GM18505 (cell line): ENCODE results near the gene MPV17L2.

Experiments used
- ATAC-seq: cut with Tn5 transposase; IDR thresholded peaks from one replicate; pipeline ENCODE4 v1.9.1; 2021; ENCODE audit not compliant: unreplicated experiment
- POLR2A ChIP-seq: IDR thresholded peaks from 4 replicates; pipeline ENCODE4 v1.6.1; 2011; ENCODE audit warnings: borderline replicate concordance; ENCODE audit not compliant: insufficient read depth, insufficient read length; ENCODE audit errors: extremely low read depth

Gene MPV17L2

DNA sequence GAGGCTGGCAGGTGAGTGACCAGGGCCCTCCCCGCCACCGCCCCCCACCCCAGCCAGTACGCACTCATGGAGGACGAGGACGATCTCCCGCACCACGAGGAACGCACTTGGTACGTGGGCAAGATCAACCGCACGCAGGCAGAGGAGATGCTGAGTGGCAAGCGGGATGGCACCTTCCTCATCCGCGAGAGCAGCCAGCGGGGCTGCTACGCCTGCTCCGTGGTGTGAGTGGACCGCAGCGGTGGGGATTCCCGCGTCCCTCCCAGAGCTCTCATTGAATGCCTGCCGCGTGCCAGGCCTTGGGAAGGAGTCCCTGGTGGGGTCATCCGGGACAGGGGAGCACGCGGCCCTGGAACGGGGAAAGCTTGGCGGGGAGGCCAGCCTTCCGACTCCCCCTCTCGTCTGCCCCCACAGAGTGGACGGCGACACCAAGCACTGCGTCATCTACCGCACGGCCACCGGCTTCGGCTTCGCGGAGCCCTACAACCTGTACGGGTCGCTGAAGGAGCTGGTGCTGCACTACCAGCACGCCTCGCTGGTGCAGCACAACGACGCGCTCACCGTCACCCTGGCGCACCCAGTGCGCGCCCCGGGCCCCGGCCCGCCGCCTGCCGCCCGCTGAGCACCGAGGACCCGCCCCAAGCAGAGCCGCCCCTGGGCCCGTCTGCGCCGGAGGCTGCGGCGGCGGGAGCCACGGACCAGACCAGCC lies 24.2 kb upstream of the MPV17L2 start:
- no peak for TF ChIP-seq POLR2A
- ATAC-seq: no peak

DNA sequence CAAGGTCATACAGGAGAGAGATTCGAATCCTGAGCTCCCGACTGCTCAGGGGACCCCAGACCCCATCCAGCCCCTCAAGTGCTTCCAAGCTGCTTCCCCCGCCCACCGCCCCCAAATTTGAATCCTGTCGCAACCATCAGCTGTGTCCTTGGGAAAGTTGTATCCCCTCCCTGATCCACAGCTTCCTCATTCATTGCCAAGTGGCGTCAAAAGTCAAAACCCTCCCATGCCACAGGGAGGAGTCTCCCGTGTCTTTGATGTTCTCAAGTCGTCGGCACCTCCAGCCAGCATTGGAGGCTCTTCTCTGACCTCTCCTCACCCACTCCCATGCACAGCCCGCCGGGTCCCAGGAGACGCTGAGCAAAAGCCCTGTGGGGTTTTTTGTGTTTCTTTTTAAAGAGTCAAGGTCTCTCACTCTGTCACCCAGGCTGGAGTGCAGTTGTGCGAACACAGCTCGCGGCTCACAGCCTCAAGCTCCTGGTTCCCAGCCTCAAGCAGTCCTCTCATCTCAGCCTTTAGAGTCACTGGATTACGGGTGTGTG lies 22.2 kb upstream of the MPV17L2 start:
- no peak for ATAC-seq

DNA sequence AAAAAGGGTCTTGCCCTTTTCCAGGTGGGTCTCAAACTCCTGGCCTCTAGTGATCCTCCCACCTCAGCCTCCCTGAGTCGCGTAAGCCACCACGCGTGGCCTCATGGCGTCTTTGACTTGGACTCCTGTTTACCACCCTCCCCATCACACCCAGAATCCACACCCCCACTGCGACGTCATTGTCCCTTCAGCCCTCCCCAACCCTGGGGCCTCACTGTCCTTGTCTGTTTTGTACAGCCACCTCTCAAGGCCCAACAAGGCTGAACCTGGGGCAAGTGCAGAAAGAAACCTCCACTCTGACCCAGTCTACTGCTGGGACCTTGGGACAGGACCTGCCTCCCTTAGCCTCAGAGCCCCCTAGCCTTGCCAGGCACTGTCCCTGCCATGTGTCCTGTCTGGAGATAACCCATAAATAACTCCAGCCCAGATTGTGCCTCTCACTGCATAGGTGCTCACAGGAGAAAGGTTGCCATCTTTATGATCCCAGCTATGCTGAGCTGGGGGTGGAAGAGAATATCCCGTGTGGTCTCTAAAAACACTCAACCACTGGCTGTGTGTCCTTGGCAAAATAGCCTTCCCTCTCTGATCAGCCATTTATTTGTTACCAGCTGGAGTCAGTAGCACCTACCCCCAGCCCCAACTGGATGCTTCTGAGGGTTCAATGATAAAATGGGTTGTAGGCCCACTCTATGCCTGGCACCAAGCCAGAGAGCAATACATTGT lies 21.3 kb upstream of the MPV17L2 start:
- no peak for ATAC-seq
- no peak for TF ChIP-seq POLR2A

More for the DNA sequence above, 22.2 kb upstream of the MPV17L2 start:
- TF ChIP-seq POLR2A: no peak

DNA sequence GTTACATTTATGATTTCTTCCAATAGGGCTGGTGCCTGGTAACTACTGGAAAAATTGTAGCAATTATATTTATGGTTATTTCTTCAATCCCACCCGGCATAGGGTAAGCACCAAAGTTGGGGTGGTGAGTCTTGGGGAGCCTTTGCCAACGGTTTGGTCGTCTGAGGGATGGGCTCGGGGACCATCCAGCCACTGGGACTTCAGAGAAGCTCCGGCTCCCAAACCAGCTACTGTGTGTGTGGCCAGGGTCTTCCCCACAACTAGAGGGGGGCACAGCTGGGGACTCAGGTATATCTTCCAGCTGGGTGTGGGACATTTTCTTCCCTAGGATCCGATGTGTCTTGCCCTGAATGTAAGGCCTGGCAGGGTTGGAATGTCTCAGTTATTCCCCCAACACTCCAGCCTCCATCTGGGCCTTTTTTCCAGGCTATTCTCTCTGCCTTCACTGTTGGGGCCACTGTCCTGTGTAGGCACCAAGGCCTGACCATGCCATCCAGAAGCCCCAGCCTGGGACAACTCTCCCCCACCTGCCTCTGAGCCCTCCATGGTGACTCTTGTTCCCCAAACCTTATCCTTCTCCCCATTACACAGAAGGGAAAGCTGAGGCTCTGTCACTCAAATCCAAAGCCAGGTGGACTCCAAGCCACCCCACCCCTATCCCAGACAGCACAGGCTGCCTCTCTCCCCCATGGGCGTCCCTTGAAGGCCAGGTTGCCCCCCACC lies 20.5 kb upstream of the MPV17L2 start:
- TF ChIP-seq POLR2A: no peak
- no peak for ATAC-seq

DNA sequence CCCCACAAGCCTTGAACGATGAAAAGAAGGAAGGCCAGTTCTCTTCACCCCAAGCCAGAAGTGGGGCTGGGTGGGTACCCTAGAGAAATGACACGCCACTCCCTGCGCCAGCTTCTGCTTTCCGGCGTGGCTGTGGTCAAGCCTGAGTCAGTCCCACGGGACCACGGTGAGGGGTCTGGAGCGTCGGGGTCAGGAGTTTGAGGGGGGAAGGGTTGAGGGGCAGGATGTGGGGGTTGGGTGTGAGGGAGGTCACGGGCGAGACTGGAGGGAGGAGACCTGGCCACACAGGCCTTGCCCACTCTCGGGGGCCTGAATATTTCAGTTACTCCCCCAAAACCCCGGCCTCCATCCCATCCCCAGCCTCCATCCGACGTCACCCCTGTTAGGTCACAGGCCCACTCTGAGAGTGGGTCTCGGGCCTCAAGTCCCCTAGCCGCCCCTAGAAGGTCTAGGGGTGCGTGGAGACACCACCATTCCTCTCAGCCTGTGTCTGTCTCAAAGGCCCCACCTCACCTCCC lies 19.9 kb upstream of the MPV17L2 start:
- no peak for TF ChIP-seq POLR2A
- peak; percentile 0 for ATAC-seq

DNA sequence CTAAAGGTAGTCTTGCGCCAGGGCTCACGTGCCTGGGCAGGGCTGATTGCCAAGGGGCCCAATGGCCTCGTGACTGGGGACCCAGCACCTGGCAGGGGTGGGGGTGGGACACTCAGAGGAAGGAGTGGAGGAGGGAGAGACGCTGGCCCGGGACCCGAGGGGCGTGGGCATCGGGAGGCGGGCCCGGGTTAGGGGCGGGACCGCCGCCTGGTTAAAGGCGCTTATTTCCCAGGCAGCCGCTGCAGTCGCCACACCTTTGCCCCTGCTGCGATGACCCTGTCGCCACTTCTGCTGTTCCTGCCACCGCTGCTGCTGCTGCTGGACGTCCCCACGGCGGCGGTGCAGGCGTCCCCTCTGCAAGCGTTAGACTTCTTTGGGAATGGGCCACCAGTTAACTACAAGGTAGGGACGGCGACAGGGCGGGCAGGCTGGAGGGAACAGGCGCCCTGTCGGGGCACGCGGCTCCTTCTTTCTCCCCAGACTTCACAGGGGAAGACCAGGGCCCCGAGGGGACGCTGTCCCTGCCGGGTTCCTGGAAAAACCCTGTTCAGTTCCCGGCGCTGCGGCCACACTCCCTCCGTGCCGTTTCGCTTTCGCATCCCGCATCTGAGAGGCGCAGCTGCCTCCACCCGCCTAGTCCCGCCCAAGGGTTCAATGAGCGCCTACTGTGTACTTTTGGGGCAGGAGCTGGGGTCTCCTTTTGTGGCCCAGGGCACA lies 19.3 kb upstream of the MPV17L2 start, which contains the start of gene IFI30:
IFI30 (plus strand) TSS at position 242 of the 717 bp plus-strand sequence; CDS start at position 271, 29 bp downstream.
- TF ChIP-seq POLR2A: peak; percentile 99
- peak; percentile 50 for ATAC-seq

DNA sequence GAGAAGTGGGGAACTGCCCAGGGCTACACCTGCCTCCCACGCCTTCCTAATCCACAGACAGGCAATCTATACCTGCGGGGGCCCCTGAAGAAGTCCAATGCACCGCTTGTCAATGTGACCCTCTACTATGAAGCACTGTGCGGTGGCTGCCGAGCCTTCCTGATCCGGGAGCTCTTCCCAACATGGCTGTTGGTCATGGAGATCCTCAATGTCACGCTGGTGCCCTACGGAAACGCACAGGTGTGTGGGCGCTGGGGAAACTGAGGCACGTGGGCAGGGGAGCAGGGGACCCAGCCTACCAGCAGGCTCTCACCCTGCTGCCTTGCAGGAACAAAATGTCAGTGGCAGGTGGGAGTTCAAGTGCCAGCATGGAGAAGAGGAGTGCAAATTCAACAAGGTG lies 18.0 kb upstream of the MPV17L2 start:
- no peak for ATAC-seq
- TF ChIP-seq POLR2A: no peak

DNA sequence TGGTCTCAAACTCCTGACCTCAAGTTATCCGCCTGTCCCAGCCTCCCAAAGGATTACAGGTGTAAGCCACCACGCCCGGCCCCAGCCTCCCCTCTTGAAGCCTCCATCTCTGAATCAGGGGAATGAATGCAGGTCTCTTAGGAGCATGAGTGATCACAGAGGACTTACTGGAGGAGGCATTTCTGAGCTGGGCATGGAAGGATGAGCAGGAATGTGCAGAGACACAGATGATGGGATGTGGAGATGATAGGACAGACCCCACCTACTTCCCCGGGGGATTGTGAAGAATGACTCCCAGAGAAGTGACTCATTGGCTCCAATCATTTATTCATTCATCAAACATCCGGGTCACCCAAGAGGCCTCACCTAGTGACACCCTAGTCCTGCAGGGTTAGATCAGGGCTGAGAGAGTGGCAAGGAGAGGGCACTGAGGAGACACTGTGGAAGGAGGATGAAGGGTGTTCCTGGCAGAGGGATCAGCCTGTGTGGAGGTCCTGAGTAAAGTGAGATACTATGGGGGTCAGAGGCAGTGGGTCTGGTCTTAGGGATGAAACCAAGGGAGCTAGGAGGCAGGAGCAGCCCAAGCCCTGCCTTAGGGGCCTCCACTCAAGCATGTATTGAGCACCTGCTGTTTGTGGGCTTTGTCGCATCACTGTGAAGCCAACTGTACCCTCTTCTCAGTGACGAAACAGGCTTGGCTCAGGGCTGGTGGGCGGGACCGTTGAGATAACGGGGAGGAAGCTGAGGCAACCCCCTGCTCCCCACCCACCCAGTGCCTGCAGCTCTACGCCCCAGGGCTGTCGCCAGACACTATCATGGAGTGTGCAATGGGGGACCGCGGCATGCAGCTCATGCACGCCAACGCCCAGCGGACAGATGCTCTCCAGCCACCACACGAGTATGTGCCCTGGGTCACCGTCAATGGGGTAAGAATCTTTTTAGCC lies 16.4 kb upstream of the MPV17L2 start:
- no peak for TF ChIP-seq POLR2A
- ATAC-seq: no peak

DNA sequence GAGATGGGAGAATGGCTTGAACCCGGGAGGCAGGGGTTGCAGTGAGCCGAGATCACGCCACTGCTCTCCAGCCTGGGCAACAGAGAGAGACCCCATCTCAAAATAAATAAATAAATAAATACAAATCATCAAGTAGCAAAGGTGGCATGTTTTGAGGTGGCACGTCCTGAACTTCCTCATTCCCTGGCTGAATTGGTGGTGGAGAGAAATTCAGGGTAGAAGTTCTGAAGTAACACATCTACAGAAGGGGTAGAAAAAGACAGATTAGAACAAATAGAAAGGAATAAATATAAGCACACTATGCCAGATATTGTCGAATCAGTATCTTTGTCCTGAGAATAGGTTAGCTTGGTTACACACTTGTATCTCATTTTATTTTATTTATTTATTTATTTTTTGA lies 13.1 kb upstream of the MPV17L2 start:
- no peak for TF ChIP-seq POLR2A
- ATAC-seq: no peak

DNA sequence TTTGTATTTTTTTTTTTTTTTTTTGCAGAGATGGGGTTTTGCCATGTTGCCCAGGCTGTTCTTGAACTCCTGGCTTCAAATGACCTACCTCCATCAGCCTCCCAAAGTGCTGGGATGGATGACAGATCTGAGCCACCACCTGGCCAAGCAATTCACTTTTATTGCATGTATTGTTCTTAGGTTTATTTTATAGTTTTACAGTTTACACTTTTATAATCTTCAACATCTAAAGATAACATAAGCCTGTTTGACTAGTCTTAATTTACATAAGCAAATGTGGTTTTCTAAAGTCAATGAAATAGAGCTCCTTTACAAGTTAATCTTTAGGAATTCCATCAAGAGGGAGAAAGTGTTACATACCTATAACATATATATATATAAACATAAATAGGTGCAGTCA lies 9.5 kb upstream of the MPV17L2 start:
- ATAC-seq: no peak

DNA sequence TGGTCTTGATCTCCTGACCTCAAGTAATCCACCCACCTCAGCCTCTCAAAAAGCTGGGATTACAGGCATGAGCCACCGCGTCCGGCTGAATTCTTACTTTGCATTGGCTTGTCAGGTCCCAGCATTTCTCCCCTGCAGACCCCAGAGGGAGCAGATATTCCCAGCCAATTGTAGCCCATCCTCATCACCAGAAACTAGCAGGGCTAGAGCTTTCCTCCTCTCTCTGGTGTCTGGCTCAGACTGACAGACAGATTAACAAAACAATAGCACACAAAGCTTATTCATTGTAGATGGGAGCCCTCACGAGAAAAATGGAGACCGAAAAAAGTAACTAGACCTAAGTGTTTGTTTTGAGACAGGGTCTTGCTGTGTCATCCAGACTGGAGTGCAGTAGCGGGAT lies 7.5 kb upstream of the MPV17L2 start:
- no peak for ATAC-seq
- TF ChIP-seq POLR2A: no peak

More for the DNA sequence above, 9.5 kb upstream of the MPV17L2 start:
- no peak for TF ChIP-seq POLR2A

DNA sequence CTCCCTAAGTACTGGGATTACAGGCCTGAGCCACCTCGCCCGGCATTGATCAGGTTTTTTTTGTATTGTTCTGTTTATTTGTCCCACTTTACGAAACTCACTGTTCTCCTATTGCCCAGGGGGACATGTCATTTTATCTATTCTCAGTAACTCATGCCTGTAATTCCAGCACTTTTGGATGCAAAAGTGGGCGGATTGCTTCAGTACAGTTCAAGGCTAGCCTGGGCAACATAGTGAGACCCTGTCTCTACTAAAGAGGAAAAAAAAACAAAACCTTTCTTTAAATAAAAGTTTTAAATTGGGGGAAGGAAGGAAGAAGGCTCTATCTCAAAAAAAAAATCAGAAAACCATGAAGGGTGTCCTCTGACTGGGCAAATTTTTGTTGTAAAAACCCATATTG lies 2.7 kb upstream of the MPV17L2 start:
- TF ChIP-seq POLR2A: no peak
- no peak for ATAC-seq

DNA sequence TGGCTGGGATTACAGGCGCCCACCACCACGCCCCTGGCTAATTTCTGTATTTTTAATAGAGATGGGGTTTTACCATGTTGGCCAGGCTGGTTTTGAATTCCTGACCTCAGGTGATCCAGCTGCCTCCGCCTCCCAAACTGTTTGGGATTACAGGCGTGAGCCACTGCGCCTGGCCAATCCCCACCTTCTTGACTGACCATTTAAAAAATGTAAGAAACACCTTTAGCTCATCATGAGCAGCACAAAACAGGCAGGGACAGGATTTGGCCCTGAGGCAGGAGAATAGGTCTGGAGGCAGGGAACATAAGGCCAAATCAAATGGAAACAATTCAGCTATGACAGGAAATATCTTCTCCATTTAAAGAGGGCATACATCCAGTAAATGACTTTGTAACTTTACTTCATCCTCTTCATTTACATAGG lies 1.4 kb upstream of the MPV17L2 start:
- ATAC-seq: no peak
- TF ChIP-seq POLR2A: no peak
